KBM-7 (cell line): Measurements from ENCODE around the gene STAC2.

Experiments
- DNase-seq: peaks from one replicate; pipeline ENCODE4 v3.0.0-alpha.2; 2015
- in situ Hi-C: fragments of 300-500 bp; cut with MboI; formaldehyde crosslinking; loops from 2 replicates; pipeline ENCODE4 v1.14.3; 2020; ENCODE audit warnings: low sequenced_read_pairs, low pct_unique_long_range_greater_than_20kb, mixed read lengths

STAC2 gene

DNA sequence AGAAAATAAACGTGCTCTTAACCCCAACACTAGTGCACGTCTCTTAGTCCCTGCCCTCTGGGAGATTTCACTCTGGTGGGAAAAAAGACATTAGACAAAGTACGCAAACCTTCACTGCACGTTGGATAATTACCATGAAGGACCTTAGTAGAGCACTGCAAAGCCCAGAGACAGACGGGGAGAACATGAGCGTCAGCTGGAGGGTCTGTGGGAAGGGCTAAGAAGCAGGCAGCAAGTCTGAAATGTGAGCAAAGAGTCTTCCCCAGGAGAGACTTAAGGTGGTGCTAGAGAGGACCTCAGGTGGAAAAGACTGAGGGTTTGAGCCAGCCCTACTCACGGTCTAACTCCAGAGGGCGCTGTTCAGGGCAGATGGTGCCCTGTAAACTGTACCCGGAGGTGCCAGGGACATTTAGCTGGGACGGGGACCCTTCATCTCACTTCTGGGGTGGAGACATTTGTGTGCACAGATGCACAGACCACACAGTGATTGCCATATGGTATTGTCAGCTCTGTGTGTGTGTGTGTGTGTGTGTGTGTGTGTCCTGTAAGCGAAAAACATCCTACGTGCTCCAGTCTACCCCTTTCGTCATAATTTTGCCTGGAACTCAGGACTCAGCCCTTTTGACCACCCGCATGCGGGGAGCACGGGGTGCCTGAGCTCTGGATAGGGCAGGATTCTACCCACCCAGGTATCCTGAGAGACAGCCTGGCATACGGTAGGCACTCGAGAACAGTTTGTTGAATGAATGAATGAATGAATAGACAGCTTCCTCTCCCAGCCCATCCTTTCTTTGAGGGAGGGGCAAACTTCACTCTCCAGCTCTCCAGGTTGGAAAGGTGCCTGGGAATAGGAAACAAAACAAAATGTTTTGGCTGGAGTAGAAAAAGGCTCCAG is 10.1 kb upstream of the STAC2 start:
- DNase-seq = peak; percentile 90
- in situ Hi-C loops = no loop called here

DNA sequence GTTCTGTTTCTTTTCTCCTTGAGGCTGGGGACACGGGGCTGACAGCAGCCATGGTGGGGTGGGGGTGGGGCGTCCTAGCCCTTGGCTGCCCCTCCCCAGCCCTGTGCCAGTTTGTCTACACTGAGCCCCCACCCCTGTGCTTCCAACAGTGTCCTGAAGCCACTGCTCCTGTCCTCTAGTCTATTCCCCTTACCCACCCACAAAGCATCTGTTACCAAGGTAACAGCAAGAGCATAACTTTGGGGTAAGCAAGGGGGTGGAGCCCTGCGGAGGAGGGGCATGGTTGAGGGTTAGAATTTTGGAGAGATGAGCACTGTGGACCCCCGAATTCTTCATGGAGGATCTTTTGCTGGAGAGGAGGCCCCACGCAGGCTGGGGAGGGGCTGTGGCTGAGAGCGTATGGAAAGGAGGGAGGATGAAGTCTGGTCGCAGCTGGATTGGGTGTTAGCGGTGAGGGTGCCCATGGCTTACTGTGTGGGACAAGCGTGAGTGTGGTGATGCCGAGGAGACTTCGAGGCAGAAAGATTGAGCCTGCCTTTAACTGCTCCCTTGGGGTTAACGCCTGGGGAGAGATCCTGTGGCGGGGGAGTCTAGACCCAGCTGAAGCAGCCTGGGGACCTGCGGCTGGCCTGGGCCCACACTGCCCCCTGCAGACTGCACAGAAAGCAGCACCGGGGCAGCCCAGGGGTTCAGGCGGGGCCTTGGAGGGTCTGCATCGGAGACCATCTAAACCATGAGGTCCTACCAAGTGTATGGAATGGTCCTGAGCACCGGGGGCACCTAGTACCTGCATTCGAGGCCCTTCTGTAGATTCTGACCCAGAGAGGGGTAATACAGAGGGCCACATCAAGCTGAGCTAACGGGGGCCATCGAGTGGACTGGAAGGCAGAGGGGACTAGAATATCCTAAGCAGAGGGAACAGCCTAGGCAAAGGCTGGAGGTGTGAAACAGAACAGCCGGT is 6.1 kb upstream of the STAC2 start:
- in situ Hi-C loops = no loop called here
- peak; percentile 58 for DNase-seq

DNA sequence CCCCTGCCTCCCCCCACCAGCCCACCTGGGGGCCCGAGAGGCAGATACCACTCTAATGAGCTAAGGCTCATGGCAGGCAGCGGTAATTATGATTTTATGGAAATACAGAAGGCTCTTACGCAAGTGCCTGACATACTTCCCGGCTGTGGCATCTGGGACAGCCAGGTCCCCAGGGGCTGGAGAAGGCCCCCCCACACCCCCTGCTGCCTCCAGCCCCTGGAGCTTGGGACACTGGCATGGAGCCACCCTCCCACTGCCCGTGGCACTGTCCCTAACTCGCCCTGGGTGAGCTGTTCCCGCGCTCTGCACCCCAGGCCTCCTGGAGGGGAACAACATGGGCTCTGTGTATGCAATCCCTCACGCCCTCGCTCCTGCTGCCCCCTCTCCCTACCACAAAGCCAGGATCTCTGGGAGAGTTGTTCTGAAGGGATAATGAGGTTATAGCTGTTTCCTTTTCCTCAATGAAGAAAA is 5.4 kb upstream of the STAC2 start:
- in situ Hi-C loops = no loop called here
- DNase-seq = no peak

DNA sequence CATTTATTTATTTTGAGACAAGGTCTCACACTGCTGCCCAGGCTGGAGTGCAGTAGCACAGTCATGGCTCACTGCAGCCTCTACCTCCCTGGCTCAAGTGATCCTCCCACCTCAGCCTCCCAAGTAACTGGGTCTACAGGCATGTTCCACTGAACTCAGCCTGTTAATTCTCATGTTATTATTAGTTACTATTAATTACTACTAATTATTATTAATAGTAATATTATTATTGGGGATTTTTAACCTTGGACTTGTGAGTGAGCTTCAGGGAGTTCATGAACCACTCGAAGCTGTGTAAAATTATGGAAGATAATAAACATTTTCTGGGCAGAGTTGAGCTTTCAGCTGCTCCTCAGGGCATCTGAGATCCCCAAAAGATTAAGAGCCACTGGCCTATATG is 4.6 kb upstream of the STAC2 start:
- in situ Hi-C loops = no loop called here
- DNase-seq = no peak

DNA sequence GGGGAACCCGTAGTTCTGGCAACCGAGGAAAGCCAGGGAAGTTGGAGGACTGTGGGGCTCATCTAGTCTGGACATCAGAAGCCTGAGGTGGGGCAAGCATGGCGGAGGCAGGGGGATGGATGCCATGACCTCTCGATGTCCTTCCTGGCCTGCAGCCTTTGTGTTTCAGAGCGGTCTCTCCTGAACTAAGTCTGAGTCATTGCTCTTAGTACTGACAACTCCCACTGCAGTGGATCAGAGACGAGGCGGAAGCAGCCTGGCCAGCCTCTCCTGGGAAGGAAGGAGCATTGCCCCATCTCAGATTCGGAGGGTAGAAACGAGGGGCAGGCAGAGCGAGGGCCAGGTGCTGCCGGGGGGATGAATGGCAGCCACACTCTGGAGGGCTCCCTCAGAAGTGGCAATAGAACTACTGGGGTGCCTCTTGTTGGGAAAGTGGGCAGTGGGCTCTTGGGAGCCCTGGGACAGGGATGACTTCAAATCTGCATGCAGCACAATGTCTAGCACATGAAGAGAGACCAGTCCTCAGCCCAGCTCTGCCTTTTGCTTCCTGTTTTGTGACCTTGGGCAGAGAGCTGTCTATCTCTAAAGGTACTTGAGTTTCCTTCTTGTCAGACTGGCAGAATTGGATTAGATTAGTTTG is 3.6 kb upstream of the STAC2 start:
- in situ Hi-C loops = no loop called here
- no peak for DNase-seq

DNA sequence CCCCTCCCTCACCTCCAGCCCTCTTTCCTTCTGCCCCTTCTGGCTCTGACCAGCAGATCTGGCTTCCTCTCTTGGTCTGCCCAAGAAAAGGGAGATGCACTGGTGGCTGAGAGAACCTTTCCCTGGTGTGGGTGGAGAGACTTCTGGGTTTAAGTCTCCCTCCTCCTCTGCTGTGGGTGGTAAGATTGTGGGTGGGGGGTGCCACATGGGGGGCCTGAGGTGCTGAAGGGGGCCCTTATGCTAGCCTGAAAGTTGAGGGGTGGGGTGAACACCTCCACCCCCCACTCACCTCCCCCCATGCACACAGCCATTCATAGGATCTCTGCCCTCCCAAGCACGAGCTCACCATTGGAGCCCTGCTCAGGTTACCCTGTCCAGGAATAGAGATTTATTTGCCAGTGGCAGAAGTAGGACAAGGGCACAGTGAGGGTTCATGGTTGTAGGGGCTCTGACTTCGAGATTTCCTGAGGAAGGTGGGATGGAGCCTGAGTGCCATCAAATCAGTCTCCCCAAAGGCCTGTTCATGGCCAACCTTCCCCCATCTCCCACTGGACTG is 1.7 kb upstream of the STAC2 start:
- in situ Hi-C loops = no loop called here
- DNase-seq = no peak

DNA sequence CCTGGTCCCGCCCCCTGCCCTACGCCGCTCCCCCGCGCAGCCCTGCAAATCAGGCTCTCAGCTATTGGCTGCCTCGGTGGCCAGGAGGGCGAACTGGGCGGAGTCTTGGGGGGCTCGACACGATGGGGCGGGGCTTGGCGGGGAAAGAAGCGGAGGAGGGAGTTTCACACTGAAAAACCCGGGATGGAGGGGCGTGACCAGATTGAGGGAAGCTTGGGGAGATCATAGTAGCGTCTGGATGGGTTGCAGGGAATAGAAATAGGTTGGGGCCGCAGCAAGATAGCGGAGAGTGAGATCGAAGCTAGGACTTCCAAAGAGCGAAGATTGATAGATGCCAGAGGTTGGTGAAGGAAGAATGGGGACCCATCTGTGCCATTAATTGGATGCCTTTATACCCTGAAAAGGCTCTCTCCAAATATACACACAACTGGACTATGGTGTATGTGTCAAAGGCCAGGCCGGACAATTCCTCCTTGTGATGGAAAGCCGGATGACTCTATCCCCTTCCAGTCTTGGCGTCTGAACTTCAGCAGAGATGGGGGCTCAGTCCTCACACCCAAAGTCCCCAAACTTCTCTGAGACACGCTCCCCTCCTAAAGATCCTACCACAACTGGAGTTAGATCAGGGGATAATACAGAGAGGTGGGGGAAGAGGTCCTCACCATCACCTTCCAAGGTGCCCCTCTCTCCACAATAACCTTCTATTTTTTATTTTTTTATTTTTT is 376 bp upstream of the STAC2 start:
- in situ Hi-C loops = no loop called here
- peak; percentile 49 for DNase-seq

DNA sequence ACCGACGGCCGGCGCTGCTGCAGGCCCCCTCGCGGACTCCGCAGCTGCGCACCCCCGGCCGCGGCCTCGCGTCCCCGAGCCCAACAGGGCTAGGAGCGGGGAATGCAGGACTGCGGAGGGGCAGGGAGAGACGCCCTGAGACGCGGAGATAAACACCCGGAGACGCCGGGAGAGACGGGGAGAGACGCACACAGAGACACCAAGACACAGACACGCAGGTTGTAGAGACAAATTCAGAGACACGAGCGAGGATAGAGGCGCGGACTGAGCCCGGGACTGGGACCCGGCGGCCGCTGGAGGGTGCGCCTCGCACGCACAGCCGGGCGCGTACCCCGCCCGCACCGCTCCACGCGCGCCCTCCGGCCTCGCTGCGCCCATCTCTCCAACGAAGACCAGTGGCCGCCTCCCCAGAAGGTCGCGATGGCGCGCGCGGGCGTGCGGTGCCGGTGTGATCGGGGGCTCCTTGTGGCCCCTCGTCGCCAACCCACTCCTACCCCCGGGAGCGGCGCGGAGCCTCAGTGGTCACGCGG is 902 bp downstream of the STAC2 start:
- no peak for DNase-seq
- in situ Hi-C loops = no loop called here

DNA sequence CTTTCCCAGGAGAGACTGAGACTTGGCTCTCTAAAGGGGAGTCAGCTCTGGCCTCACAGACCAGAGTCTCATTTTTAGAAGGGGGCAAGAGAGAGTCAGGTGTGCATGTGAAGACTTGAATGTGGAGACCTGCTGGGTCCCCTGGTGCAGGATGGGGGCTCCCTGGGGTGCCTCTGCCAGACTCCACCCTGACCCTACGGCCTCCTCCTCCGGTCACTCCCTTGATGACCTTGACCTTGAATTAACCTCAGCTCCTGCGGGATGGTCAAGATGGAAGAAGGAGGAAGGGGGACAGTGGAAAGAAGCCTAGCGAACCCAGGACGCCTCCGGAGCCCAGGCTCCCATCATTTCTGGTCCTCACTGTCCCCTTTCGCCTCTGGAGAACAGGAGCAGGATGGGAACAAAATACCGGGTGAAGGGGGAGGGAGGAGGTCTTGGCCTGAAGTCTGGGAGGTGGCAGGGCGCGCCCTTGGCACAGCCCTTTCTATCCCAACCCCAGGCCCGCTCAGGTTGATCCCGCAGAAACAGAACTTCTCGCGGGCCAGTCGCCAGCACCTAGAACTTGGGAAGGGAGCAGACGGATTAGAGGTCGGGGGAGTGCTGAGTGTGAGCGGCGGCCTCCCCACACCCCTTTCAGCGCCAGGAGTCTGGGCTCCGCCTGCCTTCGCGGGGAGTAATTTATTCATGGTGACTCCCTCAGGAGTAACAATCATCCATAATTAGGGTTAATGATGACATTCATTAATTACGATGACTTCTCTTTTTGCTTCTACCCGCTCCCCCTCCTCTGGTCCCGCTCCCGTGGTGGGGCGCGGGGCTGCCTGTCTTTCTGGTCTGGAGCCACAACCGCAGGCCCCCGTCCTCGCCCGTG is 1.6 kb downstream of the STAC2 start:
- in situ Hi-C loops = no loop called here
- DNase-seq = no peak

DNA sequence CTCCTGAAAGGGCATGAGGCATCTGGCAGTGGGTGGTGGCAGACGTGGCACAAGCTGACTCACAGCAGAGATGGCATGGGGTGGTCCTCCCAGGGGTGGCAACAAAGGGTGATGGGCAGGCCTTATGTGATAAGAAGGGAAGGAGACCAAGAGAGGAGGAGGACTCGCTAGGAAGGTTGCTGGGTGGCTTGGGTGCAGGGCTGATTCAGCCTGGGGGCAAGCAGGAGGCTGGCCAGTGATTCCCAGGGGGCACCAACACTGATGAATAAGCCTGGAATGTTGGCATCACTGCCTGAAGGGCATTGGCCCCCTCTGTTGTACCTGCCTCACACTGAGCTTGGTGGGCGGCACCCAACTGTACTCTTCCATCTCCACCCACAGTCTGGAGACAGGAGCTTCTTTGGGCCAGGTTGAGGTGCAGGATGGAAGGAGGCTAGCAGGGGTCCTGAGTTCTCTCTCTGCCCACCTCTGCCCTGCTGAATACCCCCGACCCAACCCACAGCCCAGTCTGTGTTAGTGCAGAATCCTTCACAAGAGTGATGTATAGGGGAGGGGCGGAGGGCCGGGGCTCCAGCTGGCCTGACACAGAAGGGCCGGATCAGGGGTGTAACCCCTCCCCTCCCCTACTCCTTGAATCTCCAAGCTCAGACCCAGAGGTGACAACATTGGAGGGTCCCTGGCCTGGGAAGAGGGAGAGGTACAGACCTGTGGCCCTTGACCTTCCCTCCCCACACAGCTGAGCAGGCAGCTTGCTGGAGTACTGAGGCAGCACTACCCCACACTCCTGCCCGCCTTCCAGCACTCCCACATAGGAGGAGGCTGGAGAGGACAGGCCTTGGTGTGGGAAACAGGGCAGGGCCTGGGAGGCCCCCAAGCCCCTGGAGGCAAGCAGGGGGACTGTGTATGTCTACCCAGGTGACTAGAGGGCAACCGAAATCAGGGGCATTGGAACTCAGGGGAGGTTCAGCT is 2.6 kb downstream of the STAC2 start:
- no peak for DNase-seq
- in situ Hi-C loops = no loop called here

DNA sequence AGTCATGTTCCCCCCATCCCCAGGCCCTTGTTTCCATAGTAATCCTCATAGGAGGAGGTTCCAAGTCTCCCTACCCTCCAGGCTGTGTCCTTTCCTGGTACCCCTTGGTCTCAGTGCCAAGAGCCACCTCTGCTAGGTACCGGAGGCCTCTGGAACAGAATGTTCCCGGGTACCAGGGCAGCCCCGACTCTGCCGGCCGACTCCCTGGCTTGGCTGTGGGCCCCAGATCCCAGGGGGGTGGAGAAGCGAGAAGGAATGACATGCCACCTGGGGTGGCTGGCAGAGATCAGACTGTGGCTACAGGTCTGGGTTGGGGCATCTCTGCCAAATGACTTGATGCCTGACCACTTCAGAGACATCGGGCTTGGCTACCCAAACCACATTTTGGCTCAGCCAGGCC is 3.6 kb downstream of the STAC2 start:
- no peak for DNase-seq
- in situ Hi-C loops = no loop called here

DNA sequence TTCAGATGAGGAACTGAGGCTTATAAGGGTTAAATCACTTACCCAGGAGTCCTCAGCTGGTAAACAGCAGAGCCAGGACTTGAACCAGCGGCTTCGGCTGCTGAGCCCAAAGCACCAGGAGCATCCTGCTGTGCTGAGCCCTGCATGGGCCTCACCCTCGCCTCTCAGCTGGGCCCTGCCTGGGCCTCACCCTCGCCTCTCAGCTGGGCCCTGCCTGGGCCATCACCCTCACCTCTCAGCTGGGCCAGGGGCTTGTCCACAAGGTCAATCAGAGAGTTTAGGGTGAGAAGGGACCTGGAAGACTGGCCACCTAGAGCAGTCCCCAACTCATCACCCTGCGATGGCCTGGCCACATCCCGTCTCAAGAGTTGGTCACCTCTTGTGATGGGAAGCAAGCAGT is 4.2 kb downstream of the STAC2 start:
- in situ Hi-C loops = no loop called here
- no peak for DNase-seq

DNA sequence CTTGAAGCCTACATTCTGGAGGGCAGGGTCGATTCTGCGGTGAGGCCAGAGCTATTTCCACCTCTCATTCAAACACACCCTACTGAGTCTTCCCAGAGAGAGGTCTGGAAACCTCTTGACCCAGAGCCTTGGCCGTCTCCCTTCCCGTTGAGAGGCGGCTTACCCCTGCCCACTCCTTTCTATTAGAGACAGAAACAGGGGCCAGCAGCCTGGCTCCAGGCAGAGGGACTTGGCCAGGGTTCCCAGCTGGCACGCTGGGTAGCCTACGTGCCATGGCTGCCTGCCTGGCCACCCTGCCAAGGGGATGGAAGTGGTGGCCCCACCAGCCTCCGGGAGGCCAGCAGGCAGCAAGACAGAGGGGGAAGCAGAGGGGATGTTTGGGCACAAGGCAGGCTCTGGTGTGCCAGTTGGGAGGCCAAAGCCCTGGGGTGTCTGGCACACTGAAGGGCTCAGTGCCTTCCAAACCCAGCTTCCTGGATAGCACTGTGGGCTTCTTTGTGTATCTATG is 6.0 kb downstream of the STAC2 start:
- in situ Hi-C loops = no loop called here
- no peak for DNase-seq

DNA sequence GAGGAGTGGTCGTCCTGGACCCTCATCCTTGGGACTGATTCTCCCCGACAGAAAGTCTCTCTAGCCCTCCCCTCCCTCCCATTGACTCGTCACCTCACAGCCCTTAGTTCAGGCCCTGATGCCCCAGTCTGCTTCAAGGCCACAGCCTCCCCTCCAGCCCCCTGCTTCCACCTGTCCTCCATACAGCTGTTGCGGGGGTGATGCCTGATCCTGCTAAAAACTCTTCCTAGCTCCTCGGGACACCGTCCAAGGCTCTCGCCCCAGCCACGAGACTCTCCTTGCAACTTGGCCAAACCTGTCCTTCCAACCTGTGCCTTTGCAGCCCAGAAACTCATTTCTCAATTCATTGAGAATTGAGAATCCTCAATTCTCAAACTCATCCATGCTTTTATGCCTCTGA is 6.8 kb downstream of the STAC2 start:
- no peak for DNase-seq

DNA sequence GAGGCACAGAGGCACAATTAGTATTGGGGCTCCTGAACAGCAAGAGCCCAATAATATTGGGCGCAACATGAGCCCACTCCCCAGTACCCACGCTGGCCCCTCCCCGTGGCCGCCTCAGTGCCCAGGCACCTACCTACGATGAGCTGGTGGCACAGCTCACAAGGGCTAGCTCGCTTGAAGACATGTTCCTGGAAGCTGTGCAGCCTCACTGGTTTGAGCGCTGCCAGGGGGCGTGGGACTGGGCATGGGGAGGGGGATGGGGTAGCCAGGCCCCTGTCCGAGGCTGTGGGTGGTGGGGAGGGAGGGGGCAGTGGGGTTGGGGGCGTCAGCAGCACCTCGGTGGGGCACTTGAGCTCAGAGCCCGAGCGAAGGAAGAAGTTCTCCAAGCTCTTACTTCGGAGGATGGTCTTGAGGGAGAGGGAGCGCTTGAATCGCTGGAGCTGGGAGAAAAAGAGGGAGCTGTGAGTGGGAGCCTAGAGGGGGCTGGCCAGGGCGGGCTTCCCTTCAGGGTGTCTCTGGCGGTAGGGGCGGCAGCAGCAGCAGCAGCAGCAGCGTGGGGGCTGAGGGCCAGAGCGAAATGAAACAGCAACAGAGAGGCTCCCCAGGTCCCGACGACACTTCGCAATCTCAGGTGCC is 7.9 kb downstream of the STAC2 start:
- in situ Hi-C loops = no loop called here
- DNase-seq = no peak

More for the DNA sequence above, 6.8 kb downstream of the STAC2 start:
- in situ Hi-C loops = no loop called here

DNA sequence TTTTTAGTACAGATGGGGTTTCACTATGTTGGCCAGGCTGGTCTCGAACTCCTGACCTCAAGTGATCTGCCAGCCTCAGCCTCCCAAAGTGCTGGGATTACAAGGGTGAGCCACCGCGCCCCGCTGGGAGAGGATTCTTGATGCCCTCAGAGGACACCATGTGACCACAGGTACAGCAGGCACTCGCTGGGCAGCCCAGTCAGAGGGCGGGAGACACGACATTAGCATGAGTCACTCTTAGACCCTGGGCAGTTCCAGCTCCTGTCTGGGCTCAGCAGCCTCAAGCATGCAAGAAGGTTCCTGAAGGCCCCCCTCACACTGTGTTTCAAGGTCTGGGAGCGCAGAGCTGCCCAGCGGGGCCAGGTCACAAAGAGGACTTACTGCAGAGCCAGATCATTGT is 11.9 kb downstream of the STAC2 start:
- no peak for DNase-seq
- in situ Hi-C loops = no loop called here
